GM19099 (cell line): Measurements from ENCODE around the gene NTM.

Experiments
- POLR2A ChIP-seq: IDR thresholded peaks from 3 replicates; pipeline ENCODE4 v1.6.1; 2011; ENCODE audit warnings: low read depth; ENCODE audit not compliant: insufficient read length; ENCODE audit errors: extremely low read depth

The NTM gene

GRCh38 chr11:131659931-131660330, 289.5 kb downstream of the NTM start:
- no peak for TF ChIP-seq POLR2A

GRCh38 chr11:131661132-131661531, 290.7 kb downstream of the NTM start:
- TF ChIP-seq POLR2A, result no peak

GRCh38 chr11:131662317-131662972, 292.0 kb downstream of the NTM start:
- no peak for TF ChIP-seq POLR2A

- no peak for TF ChIP-seq POLR2A
Observed at GRCh38 chr11:131662993-131663392, 292.6 kb downstream of the NTM start.

GRCh38 chr11:131663405-131664200, 293.2 kb downstream of the NTM start:
- no peak for TF ChIP-seq POLR2A

- TF ChIP-seq POLR2A, result no peak
Observed at GRCh38 chr11:131664293-131664692, 293.9 kb downstream of the NTM start.

GRCh38 chr11:131664816-131665215, 294.4 kb downstream of the NTM start:
- TF ChIP-seq POLR2A, result no peak

- no peak for TF ChIP-seq POLR2A
Observed at GRCh38 chr11:131665344-131665968, 295.0 kb downstream of the NTM start.

GRCh38 chr11:131666006-131666405, 295.6 kb downstream of the NTM start:
- no peak for TF ChIP-seq POLR2A

- TF ChIP-seq POLR2A, result no peak
Observed at GRCh38 chr11:131666617-131667016, 296.2 kb downstream of the NTM start.

- no peak for TF ChIP-seq POLR2A
Observed at GRCh38 chr11:131667566-131667965, 297.2 kb downstream of the NTM start.

GRCh38 chr11:131668500-131669400, 298.3 kb downstream of the NTM start:
- TF ChIP-seq POLR2A, result no peak

- TF ChIP-seq POLR2A, result no peak
Observed at GRCh38 chr11:131669401-131669780, 299.0 kb downstream of the NTM start.

GRCh38 chr11:131670876-131671275, 300.5 kb downstream of the NTM start:
- no peak for TF ChIP-seq POLR2A

- TF ChIP-seq POLR2A, result no peak
Observed at GRCh38 chr11:131671320-131671719, 300.9 kb downstream of the NTM start.
